KMS-11 (cell line): ENCODE results near the gene MRPL48.

ENCODE experiments used
- H2AFZ ChIP-seq: fragments of 200-600 bp; sonication (generic); 2 replicates; pipeline ENCODE4 v1.6.1; 2016; ENCODE audit warnings: antibody characterized with exemption, mixed run types, low read depth
- H3K27ac ChIP-seq: fragments of 200-600 bp; sonication (generic); 2 replicates; pipeline ENCODE4 v1.6.1; 2016; ENCODE audit warnings: mild to moderate bottlenecking, mixed run types
- H3K27me3 ChIP-seq: fragments of 200-600 bp; sonication (generic); 2 replicates; pipeline ENCODE4 v1.6.1; 2017; ENCODE audit warnings: mild to moderate bottlenecking, low read depth, mixed run types, moderate library complexity; ENCODE audit not compliant: insufficient read depth
- H3K36me3 ChIP-seq: fragments of 200-600 bp; sonication (generic); 2 replicates; pipeline ENCODE4 v1.6.1; 2017; ENCODE audit warnings: mild to moderate bottlenecking, mixed run types; ENCODE audit not compliant: insufficient read depth
- H3K4me1 ChIP-seq: fragments of 200-600 bp; sonication (generic); 2 replicates; pipeline ENCODE4 v1.6.1; 2016; ENCODE audit warnings: mild to moderate bottlenecking, low read depth, mixed run types; ENCODE audit not compliant: poor library complexity, severe bottlenecking
- H3K4me2 ChIP-seq: fragments of 200-600 bp; sonication (generic); 2 replicates; pipeline ENCODE4 v1.7.0; 2016; ENCODE audit warnings: mild to moderate bottlenecking, mixed run types
- H3K4me3 ChIP-seq: fragments of 200-600 bp; sonication (generic); IDR thresholded peaks from 2 replicates; pipeline ENCODE4 v1.6.1; 2017; ENCODE audit warnings: low read depth, low read length, mixed read lengths; ENCODE audit not compliant: insufficient read depth
- H3K79me2 ChIP-seq: fragments of 200-600 bp; sonication (generic); 2 replicates; pipeline ENCODE4 v1.6.1; 2016; ENCODE audit warnings: low read depth, mixed run types; ENCODE audit not compliant: insufficient read depth
- H3K9ac ChIP-seq: fragments of 200-600 bp; sonication (generic); 2 replicates; pipeline ENCODE4 v1.6.1; 2016; ENCODE audit warnings: mild to moderate bottlenecking, mixed run types
- H4K20me1 ChIP-seq: fragments of 200-600 bp; sonication (generic); 2 replicates; pipeline ENCODE4 v1.6.1; 2016; ENCODE audit warnings: mild to moderate bottlenecking, mixed run types; ENCODE audit not compliant: insufficient read depth
- TF ChIP-seq, protein P1 (sequence below): fragments of 200-600 bp; sonication (generic); conservative IDR thresholded peaks from 2 replicates; pipeline ENCODE4 v1.6.1; 2017; ENCODE audit warnings: low read depth, mild to moderate bottlenecking, antibody characterized with exemption, low read length, moderate library complexity, mixed read lengths

The MRPL48 gene

DNA sequence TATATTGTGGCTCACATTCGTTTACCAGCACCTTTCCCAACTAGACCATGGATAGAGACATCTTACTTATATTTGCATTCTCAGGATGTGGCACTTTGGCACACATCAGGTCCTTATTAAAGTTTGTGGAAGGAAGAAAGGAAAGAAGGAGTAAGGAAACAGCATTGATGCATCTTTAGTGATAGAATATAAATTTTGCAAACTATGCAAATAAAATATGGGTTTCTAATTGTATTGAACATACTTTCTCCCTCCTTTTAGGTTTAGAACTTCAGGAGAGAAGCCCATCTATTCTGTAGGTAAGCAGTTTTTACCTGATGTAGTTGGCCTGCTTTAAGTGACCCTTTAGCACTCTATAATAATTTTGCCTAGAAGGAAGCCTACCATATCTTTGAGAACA lies 20.4 kb downstream of the MRPL48 start:
- H3K4me1 ChIP-seq, result no peaks in the 10 kb centered on the region
- H3K4me2 ChIP-seq, result no peak overlapping the region
- TF ChIP-seq, protein P1, sequence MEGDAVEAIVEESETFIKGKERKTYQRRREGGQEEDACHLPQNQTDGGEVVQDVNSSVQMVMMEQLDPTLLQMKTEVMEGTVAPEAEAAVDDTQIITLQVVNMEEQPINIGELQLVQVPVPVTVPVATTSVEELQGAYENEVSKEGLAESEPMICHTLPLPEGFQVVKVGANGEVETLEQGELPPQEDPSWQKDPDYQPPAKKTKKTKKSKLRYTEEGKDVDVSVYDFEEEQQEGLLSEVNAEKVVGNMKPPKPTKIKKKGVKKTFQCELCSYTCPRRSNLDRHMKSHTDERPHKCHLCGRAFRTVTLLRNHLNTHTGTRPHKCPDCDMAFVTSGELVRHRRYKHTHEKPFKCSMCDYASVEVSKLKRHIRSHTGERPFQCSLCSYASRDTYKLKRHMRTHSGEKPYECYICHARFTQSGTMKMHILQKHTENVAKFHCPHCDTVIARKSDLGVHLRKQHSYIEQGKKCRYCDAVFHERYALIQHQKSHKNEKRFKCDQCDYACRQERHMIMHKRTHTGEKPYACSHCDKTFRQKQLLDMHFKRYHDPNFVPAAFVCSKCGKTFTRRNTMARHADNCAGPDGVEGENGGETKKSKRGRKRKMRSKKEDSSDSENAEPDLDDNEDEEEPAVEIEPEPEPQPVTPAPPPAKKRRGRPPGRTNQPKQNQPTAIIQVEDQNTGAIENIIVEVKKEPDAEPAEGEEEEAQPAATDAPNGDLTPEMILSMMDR, result no peak
- H4K20me1 ChIP-seq, result no peaks in the 10 kb centered on the region
- H3K27me3 ChIP-seq, result no peaks in the 10 kb centered on the region
- H3K79me2 ChIP-seq, result no peaks in the 10 kb centered on the region
- H3K36me3 ChIP-seq, result no peaks in the 10 kb centered on the region
- no peak overlapping the region for H3K4me3 ChIP-seq
- no peak overlapping the region for H3K9ac ChIP-seq
- no peak overlapping the region for H2AFZ ChIP-seq
- no peak overlapping the region for H3K27ac ChIP-seq

DNA sequence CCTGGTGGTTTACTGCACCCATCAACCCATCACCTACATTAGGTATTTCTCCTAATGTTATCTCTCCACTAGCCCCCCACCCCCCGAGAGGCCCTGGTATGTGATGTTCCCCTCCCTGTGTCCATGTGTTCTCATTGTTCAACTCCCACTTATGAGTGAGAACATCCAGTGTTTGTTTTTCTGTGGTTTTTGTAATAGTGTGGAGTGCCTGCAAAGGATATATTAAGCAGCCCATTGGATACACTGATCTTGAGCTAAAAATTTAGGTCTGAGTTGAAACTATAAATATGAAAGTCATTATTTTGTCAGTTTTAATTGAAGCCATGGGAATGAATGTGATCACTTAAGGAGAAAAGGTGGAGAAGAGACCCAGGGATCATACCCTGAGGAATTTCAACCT lies 23.0 kb downstream of the MRPL48 start:
- Histone ChIP-seq H2AFZ (no peak overlapping the region), H3K4me1 (no peaks in the 10 kb centered on the region), H4K20me1 (no peaks in the 10 kb centered on the region), H3K79me2 (no peaks in the 10 kb centered on the region), H3K27me3 (no peaks in the 10 kb centered on the region), H3K4me2 (no peak overlapping the region), H3K4me3 (no peak overlapping the region), H3K36me3 (no peaks in the 10 kb centered on the region), H3K27ac (no peak overlapping the region), H3K9ac (no peak overlapping the region)
- TF ChIP-seq, protein P1, result no peak

DNA sequence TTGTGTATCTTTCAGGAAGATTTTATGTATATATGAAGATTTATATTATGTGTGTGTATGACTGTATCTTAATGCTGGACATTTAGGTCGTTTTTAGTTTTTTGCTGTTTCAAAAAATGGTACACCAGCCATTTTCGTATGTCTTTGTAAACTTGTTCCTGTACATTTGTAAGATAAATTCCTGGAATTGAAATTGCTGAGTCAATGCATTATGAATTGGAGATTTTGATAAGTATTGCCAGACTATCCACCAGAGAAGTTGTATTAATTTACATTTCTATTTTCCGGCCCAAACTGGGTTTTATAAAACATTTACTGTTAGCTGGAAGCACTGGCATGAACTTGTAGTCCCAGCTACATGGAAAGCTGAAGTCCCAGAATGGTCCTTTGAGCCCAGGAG lies 24.6 kb downstream of the MRPL48 start:
- H4K20me1 ChIP-seq, result no peaks in the 10 kb centered on the region
- TF ChIP-seq, protein P1, result no peak
- H3K4me3 ChIP-seq, result no peak overlapping the region
- H2AFZ ChIP-seq, result no peak overlapping the region
- no peak overlapping the region for H3K27ac ChIP-seq
- H3K4me1 ChIP-seq, result no peaks in the 10 kb centered on the region
- no peaks in the 10 kb centered on the region for H3K36me3 ChIP-seq
- no peak overlapping the region for H3K9ac ChIP-seq
- H3K79me2 ChIP-seq, result no peaks in the 10 kb centered on the region
- no peak overlapping the region for H3K4me2 ChIP-seq
- no peaks in the 10 kb centered on the region for H3K27me3 ChIP-seq

DNA sequence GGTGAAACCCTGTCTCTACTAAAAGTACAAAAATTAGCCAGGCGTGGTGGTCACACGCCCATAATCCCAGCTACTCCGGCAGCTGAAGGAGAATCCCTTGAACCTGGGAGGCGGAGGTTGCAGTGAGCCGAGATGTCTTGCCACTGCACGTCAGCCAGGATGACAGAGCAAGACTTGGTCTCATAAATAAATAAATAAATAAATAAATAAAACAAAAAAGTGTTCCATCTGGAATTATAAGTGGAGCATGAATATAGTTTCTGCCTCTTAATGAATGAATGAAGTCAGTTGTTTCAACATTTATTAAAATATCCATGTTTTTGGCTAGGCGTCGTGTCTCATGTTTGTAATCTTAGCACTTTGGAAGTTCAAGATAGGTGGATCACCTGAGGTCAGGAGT lies 27.1 kb downstream of the MRPL48 start:
- Histone ChIP-seq H4K20me1 (no peaks in the 10 kb centered on the region), H3K79me2 (no peaks in the 10 kb centered on the region), H3K27me3 (no peaks in the 10 kb centered on the region), H3K4me1 (no peaks in the 10 kb centered on the region), H3K9ac (no peak overlapping the region), H2AFZ (no peak overlapping the region), H3K4me3 (no peak overlapping the region), H3K36me3 (no peaks in the 10 kb centered on the region), H3K4me2 (no peak overlapping the region), H3K27ac (no peak overlapping the region)
- TF ChIP-seq, protein P1, result no peak

DNA sequence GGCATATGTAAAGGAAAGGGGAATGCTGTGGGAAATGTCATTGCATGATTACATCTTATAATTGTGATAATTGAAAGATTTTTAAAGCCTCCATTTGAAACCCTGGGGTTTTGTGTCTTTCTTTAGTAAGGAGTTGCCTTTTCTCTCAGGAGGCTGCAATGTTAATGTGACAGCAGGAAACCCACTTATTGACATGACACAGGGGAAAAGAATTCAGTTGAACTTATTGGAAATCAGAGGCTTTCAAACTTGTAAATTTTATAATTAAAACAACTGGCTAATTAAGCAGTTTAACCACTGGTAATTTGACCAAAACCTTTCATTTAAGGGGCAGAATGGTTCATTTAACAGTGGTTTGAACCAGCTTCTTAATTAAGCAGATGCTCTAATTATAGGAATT lies 31.2 kb downstream of the MRPL48 start:
- Histone ChIP-seq H3K4me2 (no peak overlapping the region), H3K4me1 (no peaks in the 10 kb centered on the region), H4K20me1 (no peaks in the 10 kb centered on the region), H3K36me3 (no peaks in the 10 kb centered on the region), H3K79me2 (no peaks in the 10 kb centered on the region), H3K4me3 (no peak overlapping the region), H3K9ac (no peak overlapping the region), H3K27me3 (no peaks in the 10 kb centered on the region), H2AFZ (no peak overlapping the region), H3K27ac (no peak overlapping the region)
- TF ChIP-seq, protein P1, result no peak
